ENCODE measurements around the gene IL12RB2.

Gene IL12RB2

GRCh38 chr1:67431869-67432578 is 124.4 kb downstream of the IL12RB2 start (continued):
- TF ChIP-seq ZNF530 (tag by site-specific recombination; IDR thresholded peaks at IDR 0.05; ENCODE audit: low read depth) = no peak
- no peak for TF ChIP-seq ZNF26 (tag by site-specific recombination; IDR thresholded peaks at IDR 0.05)
- TF ChIP-seq ZNF362 (tag by site-specific recombination; IDR thresholded peaks at IDR 0.05) = no peak
- no peak for TF ChIP-seq ZNF221 (tag by site-specific recombination; IDR thresholded peaks at IDR 0.05; ENCODE audit: borderline replicate concordance)
- no peak for TF ChIP-seq ZNF184 (tag by site-specific recombination; IDR thresholded peaks at IDR 0.05)
- no peak for TF ChIP-seq GLIS2 (tag by site-specific recombination; IDR thresholded peaks at IDR 0.05)
- no peak for TF ChIP-seq ZNF404 (tag by site-specific recombination; IDR thresholded peaks at IDR 0.05)
- TF ChIP-seq KLF16 (tag by site-specific recombination; IDR thresholded peaks at IDR 0.05) = no peak
- no peak for TF ChIP-seq ZNF548 (tag by site-specific recombination; IDR thresholded peaks at IDR 0.05)
- no peak for TF ChIP-seq ZNF426 (tag by site-specific recombination; IDR thresholded peaks at IDR 0.05)
- TF ChIP-seq ZBTB20 (tag by site-specific recombination; IDR thresholded peaks at IDR 0.05) = peak; percentile 61; the same call in 1 of the 2 replicates
- TF ChIP-seq ZNF626 (tag by site-specific recombination; IDR thresholded peaks at IDR 0.05) = no peak
- TF ChIP-seq ZNF692 (tag by site-specific recombination; IDR thresholded peaks at IDR 0.05) = peak; percentile 12; the same call in 1 of the 2 replicates
- TF ChIP-seq TSHZ1 (tag by site-specific recombination; IDR thresholded peaks at IDR 0.05; ENCODE audit: borderline replicate concordance) = no peak
- no peak for TF ChIP-seq ZNF169 (tag by site-specific recombination; IDR thresholded peaks at IDR 0.05)
- TF ChIP-seq SALL2 (tag by site-specific recombination; IDR thresholded peaks at IDR 0.05; ENCODE audit: borderline replicate concordance) = no peak
- TF ChIP-seq ZNF157 (tag by site-specific recombination; IDR thresholded peaks at IDR 0.05) = no peak
- no peak for TF ChIP-seq ZNF677 (tag by site-specific recombination; IDR thresholded peaks at IDR 0.05)
- TF ChIP-seq ZBTB11 (tag by site-specific recombination; conservative IDR thresholded peaks at IDR 0.05; ENCODE audit: low read depth) = 0 out of 2 replicates have a peak, but pooled peaks have one; percentile 15
- TF ChIP-seq ZNF302 (tag by site-specific recombination; IDR thresholded peaks at IDR 0.05; ENCODE audit: low read depth) = no peak
- TF ChIP-seq PRDM2 (tag by site-specific recombination; IDR thresholded peaks at IDR 0.05; ENCODE audit: borderline replicate concordance) = no peak
- no peak for TF ChIP-seq ZNF837 (tag by site-specific recombination; IDR thresholded peaks at IDR 0.05)

Data from HEK293 (cell line).